ENCODE measurements around the gene KCTD12.
A peak's percentile ranks its signal among the peaks of the same experiment; 100 is the strongest.
"Not testable (repeated sequence)": the region's sequence is repeated elsewhere in the genome, so short reads cannot be mapped to it uniquely, and the experiment has no call there.

Gene KCTD12

DNA sequence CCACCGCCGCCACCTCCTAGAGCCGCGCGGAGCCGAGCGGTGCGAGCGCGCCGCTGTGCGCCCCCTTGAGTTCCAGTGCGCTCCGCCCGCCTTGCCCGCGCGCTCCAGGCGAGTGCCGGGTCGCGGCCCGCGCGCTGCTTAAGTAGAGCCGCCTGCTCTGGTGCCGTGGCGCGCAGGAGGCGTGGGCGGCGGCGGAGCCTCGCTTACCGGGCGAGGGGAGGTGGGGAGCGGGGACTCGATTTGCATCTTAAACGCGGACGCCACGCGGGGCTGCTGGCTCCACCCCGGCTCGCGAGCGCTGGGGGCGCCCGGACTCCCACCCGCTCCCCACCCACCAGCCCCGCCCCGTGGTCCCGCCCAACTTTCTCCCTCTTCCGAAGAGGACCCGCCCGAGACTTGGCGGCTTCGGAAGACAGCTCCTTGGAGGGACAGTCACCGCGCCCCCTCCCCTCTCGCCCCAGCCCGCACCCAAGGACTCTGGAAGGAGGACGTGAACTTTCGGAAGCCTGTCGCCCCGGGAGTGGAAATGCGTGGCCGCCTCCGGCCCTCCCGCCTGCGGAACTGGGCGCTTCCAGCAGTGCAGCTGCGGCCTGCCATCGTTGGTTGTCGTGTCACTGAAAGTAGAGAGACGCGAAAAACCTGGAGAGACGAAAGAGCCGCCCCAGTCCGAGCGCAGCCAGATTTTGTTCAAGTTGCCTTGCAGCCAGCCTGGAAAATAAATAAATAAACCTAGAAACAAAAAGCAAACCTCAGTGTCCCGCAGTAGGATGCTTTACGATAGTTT, at the start of gene KCTD12:
Gene KCTD12 (minus strand): TSS at position 114 of the 784 bp plus-strand sequence. CDS start 257 bp downstream, outside the sequence.
- peak; percentile 61 to 72 for DNase-seq

GRCh38 chr13:76934671-76935070, 48.5 kb upstream of the KCTD12 start:
- DNase-seq = peak in 1 of 2 experiments; percentile 1

DNA sequence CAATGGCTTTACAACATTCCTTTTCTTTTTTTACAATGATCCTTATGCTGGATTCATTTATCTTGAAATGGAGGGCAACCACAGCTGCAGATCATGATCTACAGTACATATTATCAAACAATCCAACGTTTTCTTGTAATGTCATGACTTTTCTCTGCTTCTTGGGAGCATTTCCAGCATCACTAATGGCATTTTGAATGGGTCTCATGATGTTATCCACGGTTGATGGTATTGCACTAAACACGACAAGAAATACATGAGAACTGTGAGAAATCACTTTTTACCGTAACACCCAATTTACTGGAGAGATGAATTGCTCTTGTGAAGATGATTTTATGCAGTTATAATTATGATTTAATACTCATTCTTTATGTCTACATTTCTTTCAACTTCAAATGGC, 45.9 kb upstream of the KCTD12 start:
- DNase-seq = no peak

- no peak for DNase-seq
These were observed 43.7 kb upstream of the KCTD12 start for GRCh38 chr13:76929851-76930374.

DNA sequence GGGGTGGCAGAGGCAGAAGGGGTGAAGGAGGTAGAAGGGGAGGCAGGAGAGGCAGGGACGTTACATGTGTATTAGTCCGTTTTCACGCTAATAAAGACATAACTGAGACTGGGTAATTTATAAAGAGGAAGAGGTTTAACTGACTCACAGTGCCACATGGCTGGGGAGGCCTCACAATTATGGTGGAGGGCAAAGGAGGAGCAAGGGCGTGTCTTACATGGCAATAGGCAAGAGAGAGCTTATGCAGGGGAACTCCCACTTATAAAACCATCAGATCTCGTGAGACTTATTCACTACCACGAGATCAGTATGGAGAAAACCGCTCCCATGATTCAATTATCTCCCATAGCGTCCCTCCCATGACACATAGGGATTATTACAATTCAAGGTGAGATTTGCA, 43.1 kb upstream of the KCTD12 start:
- no peak for DNase-seq

DNA sequence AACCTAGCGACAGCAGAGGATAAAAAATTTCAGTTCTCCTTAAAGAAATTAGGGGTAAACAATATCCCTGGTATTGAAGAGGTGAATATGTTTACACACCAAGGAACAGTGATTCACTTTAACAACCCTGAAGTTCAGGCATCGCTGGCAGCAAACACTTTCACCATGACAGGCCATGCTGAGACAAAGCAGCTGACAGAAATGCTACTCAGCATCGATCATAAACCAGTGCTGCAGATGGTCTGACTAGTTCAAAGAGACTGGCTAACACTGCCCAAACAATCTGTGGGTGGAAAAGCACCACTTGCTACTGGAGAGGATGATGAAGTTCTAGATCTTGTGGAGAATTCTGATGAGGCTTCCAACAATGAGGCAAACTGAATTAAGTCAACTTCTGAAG, 42.3 kb upstream of the KCTD12 start:
- DNase-seq = no peak

GRCh38 chr13:76927955-76928354, 41.8 kb upstream of the KCTD12 start:
- DNase-seq = no peak

DNA sequence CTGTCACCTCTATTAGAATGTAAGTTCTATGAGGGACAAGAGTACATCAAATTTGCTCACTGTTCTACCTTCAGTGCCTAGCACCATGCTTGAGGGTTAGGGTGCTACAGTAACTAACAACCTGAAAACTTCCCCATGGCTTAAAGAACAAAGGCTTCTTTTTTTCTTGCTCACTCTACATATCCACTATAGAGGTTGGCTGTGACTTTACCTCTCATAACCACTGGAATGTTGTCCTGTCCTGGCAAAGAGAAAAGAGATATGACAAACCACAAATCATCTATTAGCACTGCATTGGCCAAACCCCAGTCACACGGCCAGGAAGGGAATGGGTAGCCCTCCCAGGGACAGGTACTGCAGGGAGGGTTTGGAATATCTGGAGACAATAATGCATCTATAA, 38.9 kb upstream of the KCTD12 start:
- DNase-seq = no peak

DNA sequence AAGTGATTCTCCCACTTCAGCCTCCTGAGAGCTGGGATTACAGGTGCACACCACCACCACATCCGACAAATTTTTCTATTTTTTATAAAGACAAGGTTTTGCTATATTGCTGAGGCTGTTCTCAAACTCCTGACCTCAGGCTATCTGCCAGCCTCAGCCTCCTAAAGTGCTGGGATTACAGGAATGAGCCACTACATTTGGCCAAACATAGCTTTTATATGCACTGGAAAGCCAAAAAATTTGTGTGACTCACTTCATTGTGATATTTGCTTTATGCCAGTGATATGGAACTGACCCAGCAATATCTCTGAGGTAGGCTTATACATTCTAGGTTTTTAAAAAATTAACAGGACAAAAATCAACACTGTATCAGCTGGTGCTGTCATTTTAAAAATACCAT, 35.3 kb upstream of the KCTD12 start:
- no peak for DNase-seq

GRCh38 chr13:76917755-76918481, 31.7 kb upstream of the KCTD12 start:
- DNase-seq = not testable (repeated sequence)

DNA sequence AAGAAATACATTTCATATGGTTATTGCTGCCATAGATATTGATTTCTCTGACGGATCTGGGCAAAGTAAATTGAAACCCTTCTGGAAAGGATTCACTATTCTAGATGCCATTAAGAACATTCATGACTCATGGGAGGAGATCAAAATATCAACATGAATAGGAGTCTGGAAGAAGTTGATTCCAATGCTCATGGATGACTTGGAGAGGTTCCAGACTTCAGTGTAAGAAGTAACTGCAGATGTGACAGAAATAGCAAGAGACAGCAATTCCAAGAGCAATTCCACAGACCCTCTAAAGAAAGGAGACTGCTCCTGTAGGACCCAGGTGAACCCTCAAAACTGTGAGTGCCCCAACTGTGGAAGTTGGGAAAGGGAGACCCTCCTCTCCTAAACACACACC, 30.9 kb upstream of the KCTD12 start:
- DNase-seq = no peak

DNA sequence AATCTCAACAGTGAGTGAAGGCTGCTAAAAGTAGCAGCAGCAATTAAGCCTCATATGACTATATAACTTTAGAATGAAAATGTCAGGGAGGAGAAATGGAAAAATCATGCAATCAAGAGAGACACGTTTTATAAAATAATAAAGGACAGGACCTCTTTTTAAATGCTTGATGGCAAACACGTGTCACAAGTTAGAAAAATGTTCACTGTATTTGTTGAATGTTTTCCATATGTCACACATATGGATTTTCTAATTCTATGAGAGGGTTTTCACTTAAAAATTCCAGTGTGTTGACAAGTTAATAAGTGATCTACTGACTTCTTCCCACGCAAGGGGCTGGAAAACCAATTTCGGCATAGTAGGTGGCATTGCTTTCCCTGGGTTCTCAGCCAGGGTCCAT, 27.7 kb upstream of the KCTD12 start:
- no peak for DNase-seq

GRCh38 chr13:76912476-76912875, 26.3 kb upstream of the KCTD12 start:
- no peak for DNase-seq

DNA sequence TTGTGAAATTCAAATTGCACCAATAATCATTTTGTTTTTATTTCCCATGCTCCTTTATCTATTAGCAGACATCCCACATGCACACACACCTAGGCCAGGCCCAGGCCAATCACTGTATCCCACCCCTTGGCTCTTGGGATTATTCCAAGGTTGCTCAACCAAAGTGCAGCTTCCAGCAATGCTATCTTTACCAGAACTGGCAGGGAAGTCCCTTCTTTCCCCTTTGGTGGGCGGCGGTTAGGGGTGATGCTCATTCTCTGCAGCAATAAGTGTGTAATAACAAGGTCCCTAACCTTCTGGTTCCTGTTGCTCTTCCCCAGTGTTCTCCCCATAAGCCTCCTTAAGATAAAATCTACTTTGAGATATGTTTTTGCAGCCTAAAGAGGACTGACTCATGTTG, 18.3 kb upstream of the KCTD12 start:
- DNase-seq = no peak

DNA sequence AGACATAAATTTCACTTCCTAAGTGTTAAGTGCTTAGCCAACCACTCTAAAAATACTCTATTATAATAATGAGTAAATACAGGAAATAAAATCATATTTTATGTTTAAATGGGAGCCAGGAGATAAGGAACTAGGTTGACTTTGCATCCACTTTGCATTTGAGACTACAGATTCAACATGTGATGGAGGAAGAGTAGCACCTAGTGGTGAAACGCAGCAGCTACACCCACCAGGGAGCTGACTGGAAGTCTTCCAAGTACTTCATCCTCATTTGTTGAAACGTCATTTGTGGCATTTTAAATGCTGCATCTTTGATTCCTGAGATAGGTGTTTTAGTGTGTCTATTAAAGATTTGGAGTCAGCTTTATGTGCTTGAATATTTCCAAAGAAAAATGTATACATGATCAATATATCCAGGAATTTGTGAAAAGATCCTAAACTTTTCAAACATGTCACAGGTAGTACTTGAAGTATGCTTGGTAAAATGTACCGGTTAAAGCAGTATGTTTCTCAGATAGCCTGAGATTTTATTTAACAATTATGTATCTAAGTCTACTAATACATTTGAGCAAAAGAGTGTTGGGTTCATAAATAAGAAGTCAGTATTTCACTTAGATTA, 17.4 kb upstream of the KCTD12 start:
- peak in 1 of 2 experiments; percentile 77 for DNase-seq

- not testable (repeated sequence) for DNase-seq
These were observed 12.9 kb upstream of the KCTD12 start for GRCh38 chr13:76899066-76899465.

- DNase-seq = peak in 1 of 2 experiments; percentile 35
These were observed 11.0 kb upstream of the KCTD12 start for GRCh38 chr13:76897171-76897570.

GRCh38 chr13:76894401-76895110, 8.4 kb upstream of the KCTD12 start:
- no peak for DNase-seq

GRCh38 chr13:76892488-76892887, 6.3 kb upstream of the KCTD12 start:
- DNase-seq = no peak

DNA sequence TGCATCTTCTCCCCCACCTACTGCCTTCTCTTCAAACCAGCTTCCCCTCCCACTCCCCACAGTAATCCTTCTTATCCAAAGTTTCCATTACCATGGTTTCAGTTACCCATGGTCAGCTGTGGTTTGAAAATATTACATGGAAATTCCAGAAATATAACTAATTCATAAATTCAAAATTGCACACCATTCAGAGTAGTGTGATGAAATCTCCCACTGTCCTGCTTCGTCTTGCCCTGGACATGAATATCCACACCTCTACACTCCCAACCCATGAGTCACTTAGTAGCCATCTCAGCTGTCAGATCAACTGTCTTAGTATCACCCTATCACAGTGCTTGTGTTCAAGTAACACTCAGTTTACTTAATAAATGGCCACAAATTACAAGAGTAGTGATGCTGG, 3.8 kb upstream of the KCTD12 start:
- no peak for DNase-seq

GRCh38 chr13:76889254-76889653, 3.0 kb upstream of the KCTD12 start:
- no peak for DNase-seq

DNA sequence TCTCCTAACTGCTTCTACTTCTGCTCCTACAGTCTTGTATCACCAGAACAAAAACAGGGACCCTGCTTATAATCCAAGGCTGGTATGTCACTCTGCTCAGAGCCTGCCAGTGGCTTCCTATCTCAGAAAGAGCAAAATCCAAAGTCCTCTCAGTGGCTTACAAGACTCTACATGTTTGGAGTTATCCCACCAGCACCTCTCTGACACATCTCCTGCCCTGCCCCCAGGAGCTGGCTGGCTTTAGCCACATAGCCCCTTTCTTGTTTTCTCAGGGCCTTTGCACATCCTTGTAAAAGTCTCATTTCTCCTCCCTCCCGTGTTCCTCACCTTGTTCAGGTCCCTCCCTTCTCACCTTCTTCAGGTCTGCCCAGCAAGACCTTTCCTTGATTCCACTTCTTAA, 2.2 kb upstream of the KCTD12 start:
- no peak for DNase-seq

- DNase-seq = no peak
These were observed 915 bp upstream of the KCTD12 start for GRCh38 chr13:76887076-76887563.

Data from NCI-H524 (cell line).